NB4 (cell line): ENCODE results near the gene COX5B.

Experiments used
- CTCF ChIP-seq: IDR thresholded peaks from one replicate; pipeline ENCODE4 v1.5.1; 2012; ENCODE audit warnings: low read depth, low read length
- MAX ChIP-seq: IDR thresholded peaks from 2 replicates; pipeline ENCODE4 v1.6.1; 2011; ENCODE audit warnings: low read depth, low read length
- MYC ChIP-seq: IDR thresholded peaks from 2 replicates; pipeline ENCODE4 v1.6.1; 2011; ENCODE audit warnings: low read depth, low read length
- POLR2A ChIP-seq: IDR thresholded peaks from 2 replicates; pipeline ENCODE4 v1.6.1; 2011; ENCODE audit warnings: mild to moderate bottlenecking; ENCODE audit not compliant: insufficient read length; ENCODE audit errors: extremely low read depth

- TF ChIP-seq CTCF: no peak
- TF ChIP-seq POLR2A: no peak
- no peak for TF ChIP-seq MAX
- TF ChIP-seq MYC: no peak
Measured at GRCh38 chr2:97660775-97661389, 15.0 kb downstream of the COX5B start.
